BE2C (cell line): ENCODE results near the gene DNAJC10.

Experiments used
- DNase-seq: peaks from one replicate; pipeline ENCODE4 v3.0.0-alpha.2; 2020
- H3K27me3 ChIP-seq: fragments of 250-450 bp; sonication (Bioruptor Pico); 2 replicates; pipeline ENCODE4 v1.5.1; 2020; ENCODE audit warnings: mild to moderate bottlenecking
- H3K36me3 ChIP-seq: fragments of 250-450 bp; sonication (Bioruptor Pico); 2 replicates; pipeline ENCODE4 v1.5.1; 2020; ENCODE audit warnings: mild to moderate bottlenecking
- H3K4me1 ChIP-seq: fragments of 250-450 bp; sonication (Bioruptor Pico); 2 replicates; pipeline ENCODE4 v1.5.1; 2020
- H3K4me3 ChIP-seq: 2 replicates; pipeline ENCODE4 v1.5.1; 2011; ENCODE audit warnings: low read depth, low read length
- H3K9me3 ChIP-seq: fragments of 250-450 bp; sonication (Bioruptor Pico); 2 replicates; pipeline ENCODE4 v1.5.1; 2020
- CTCF ChIP-seq: IDR thresholded peaks from 2 replicates; pipeline ENCODE4 v1.5.1; 2012; ENCODE audit warnings: mild to moderate bottlenecking, low read depth, low read length

Gene DNAJC10

GRCh38 chr2:182705761-182706160 is 10.3 kb upstream of the DNAJC10 start:
- Histone ChIP-seq H3K36me3 (no peaks in the 10 kb centered on the region), H3K4me1 (no peaks in the 10 kb centered on the region), H3K4me3 (no peak overlapping the region), H3K9me3 (no peaks in the 10 kb centered on the region), H3K27me3 (no peaks in the 10 kb centered on the region)
- no peak for TF ChIP-seq CTCF
- DNase-seq, result no peak

GRCh38 chr2:182706751-182707150 is 9.3 kb upstream of the DNAJC10 start:
- Histone ChIP-seq H3K4me3 (no peak overlapping the region), H3K9me3 (no peaks in the 10 kb centered on the region), H3K4me1 (no peaks in the 10 kb centered on the region), H3K36me3 (no peaks in the 10 kb centered on the region), H3K27me3 (no peaks in the 10 kb centered on the region)
- no peak for TF ChIP-seq CTCF
- no peak for DNase-seq

- TF ChIP-seq CTCF, result no peak
- no peak for DNase-seq
- no peak overlapping the region for H3K4me3 ChIP-seq
- H3K36me3 ChIP-seq, result no peaks in the 10 kb centered on the region
- H3K9me3 ChIP-seq, result no peaks in the 10 kb centered on the region
- H3K27me3 ChIP-seq, result no peaks in the 10 kb centered on the region
- H3K4me1 ChIP-seq, result no peaks in the 10 kb centered on the region
These were observed 2.5 kb upstream of the DNAJC10 start for GRCh38 chr2:182713601-182714000.

- no peak for DNase-seq
- Histone ChIP-seq H3K4me3 (peak overlapping the region; percentile 84), H3K27me3 (no peaks in the 10 kb centered on the region), H3K9me3 (no peaks in the 10 kb centered on the region), H3K36me3 (no peaks in the 10 kb centered on the region), H3K4me1 (no peaks in the 10 kb centered on the region)
- TF ChIP-seq CTCF, result no peak
These were observed 751 bp upstream of the DNAJC10 start for GRCh38 chr2:182715121-182715891.

- Histone ChIP-seq H3K36me3 (no peaks in the 10 kb centered on the region), H3K9me3 (no peaks in the 10 kb centered on the region), H3K4me3 (peak overlapping the region; percentile 84), H3K27me3 (no peaks in the 10 kb centered on the region), H3K4me1 (no peaks in the 10 kb centered on the region)
- DNase-seq, result no peak
- no peak for TF ChIP-seq CTCF
These were observed 558 bp downstream of the DNAJC10 start for GRCh38 chr2:182716650-182716979.

- Histone ChIP-seq H3K27me3 (no peaks in the 10 kb centered on the region), H3K36me3 (no peaks in the 10 kb centered on the region), H3K9me3 (no peaks in the 10 kb centered on the region), H3K4me1 (no peaks in the 10 kb centered on the region), H3K4me3 (peak overlapping the region; percentile 84)
- no peak for DNase-seq
- no peak for TF ChIP-seq CTCF
These were observed 1.4 kb downstream of the DNAJC10 start for GRCh38 chr2:182717416-182717815.
